HG02763 (cell line): ENCODE results near the gene USP17L26.
"Not testable (repeated sequence)": the region's sequence is repeated elsewhere in the genome, so short reads cannot be mapped to it uniquely, and the experiment has no call there.

ENCODE experiments used
- ATAC-seq: cut with Tn5 transposase; IDR thresholded peaks from one replicate; pipeline ENCODE4 v1.9.1; 2021; ENCODE audit warnings: mild to moderate bottlenecking, moderate library complexity; ENCODE audit not compliant: unreplicated experiment

USP17L26 gene, protein sequence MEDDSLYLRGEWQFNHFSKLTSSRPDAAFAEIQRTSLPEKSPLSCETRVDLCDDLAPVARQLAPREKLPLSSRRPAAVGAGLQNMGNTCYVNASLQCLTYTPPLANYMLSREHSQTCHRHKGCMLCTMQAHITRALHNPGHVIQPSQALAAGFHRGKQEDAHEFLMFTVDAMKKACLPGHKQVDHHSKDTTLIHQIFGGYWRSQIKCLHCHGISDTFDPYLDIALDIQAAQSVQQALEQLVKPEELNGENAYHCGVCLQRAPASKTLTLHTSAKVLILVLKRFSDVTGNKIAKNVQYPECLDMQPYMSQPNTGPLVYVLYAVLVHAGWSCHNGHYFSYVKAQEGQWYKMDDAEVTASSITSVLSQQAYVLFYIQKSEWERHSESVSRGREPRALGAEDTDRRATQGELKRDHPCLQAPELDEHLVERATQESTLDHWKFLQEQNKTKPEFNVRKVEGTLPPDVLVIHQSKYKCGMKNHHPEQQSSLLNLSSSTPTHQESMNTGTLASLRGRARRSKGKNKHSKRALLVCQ

DNA sequence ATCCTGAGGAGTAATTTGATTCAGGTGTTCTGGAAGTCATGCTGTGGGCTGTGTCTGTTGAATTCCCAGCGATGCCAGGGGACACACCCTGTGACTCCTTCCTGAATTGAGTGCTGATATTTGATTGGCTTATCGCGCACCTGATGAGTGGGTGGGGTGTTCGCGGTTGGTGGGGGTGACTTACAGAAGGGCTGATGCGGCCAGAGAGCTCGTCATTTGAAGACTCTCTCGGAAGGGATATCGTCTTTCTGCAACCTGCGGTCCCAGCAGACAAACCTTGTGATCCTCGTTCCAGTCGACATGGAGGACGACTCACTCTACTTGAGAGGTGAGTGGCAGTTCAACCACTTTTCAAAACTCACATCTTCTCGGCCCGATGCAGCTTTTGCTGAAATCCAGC is at the start of gene USP17L26:
Gene USP17L26, plus strand, starts transcription at position 301 of the 400 bp plus-strand sequence. Its CDS starts 0 bp downstream, at position 301.
- not testable (repeated sequence) for ATAC-seq

DNA sequence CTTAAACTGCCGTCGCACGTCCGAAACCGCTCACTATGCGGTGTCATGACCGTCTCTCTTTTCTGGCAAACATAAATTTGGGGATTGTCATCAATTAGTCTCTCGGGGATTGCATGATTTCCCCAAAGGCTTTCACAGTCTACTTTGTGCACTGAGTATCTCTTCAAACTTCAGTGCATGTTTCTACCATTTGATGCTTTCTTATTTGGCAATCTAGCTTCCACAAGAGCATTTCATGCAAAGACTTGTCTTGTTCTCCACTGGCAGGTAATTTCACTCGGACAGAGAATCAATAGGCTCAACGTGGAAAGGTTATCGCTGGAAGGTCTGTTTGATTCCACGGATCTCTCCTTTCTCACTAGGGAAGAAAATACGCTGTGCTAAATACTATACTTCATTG is 10.3 kb upstream of the USP17L26 start:
- ATAC-seq: not testable (repeated sequence)

DNA sequence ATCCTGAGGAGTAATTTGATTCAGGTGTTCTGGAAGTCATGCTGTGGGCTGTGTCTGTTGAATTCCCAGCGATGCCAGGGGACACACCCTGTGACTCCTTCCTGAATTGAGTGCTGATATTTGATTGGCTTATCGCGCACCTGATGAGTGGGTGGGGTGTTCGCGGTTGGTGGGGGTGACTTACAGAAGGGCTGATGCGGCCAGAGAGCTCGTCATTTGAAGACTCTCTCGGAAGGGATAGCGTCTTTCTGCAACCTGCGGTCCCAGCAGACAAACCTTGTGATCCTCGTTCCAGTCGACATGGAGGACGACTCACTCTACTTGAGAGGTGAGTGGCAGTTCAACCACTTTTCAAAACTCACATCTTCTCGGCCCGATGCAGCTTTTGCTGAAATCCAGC is 9.6 kb upstream of the USP17L26 start, which contains the start of gene USP17L24:
Gene USP17L24, plus strand, starts transcription at position 301 of the 400 bp plus-strand sequence. Its CDS starts 0 bp downstream, at position 301.
- ATAC-seq: not testable (repeated sequence)

DNA sequence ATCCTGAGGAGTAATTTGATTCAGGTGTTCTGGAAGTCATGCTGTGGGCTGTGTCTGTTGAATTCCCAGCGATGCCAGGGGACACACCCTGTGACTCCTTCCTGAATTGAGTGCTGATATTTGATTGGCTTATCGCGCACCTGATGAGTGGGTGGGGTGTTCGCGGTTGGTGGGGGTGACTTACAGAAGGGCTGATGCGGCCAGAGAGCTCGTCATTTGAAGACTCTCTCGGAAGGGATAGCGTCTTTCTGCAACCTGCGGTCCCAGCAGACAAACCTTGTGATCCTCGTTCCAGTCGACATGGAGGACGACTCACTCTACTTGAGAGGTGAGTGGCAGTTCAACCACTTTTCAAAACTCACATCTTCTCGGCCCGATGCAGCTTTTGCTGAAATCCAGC is 4.8 kb upstream of the USP17L26 start, which contains the start of gene USP17L25:
Gene USP17L25, plus strand, starts transcription at position 301 of the 400 bp plus-strand sequence. Its CDS starts 0 bp downstream, at position 301.
- ATAC-seq: not testable (repeated sequence)

DNA sequence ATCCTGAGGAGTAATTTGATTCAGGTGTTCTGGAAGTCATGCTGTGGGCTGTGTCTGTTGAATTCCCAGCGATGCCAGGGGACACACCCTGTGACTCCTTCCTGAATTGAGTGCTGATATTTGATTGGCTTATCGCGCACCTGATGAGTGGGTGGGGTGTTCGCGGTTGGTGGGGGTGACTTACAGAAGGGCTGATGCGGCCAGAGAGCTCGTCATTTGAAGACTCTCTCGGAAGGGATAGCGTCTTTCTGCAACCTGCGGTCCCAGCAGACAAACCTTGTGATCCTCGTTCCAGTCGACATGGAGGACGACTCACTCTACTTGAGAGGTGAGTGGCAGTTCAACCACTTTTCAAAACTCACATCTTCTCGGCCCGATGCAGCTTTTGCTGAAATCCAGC is 4.6 kb downstream of the USP17L26 start, which contains the start of gene USP17L5:
Gene USP17L5, plus strand, starts transcription at position 301 of the 400 bp plus-strand sequence. Its CDS starts 0 bp downstream, at position 301.
- ATAC-seq: not testable (repeated sequence)

DNA sequence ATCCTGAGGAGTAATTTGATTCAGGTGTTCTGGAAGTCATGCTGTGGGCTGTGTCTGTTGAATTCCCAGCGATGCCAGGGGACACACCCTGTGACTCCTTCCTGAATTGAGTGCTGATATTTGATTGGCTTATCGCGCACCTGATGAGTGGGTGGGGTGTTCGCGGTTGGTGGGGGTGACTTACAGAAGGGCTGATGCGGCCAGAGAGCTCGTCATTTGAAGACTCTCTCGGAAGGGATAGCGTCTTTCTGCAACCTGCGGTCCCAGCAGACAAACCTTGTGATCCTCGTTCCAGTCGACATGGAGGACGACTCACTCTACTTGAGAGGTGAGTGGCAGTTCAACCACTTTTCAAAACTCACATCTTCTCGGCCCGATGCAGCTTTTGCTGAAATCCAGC is 9.4 kb downstream of the USP17L26 start, which contains the start of gene USP17L27:
Gene USP17L27, plus strand, starts transcription at position 301 of the 400 bp plus-strand sequence. Its CDS starts 0 bp downstream, at position 301.
- ATAC-seq: not testable (repeated sequence)

DNA sequence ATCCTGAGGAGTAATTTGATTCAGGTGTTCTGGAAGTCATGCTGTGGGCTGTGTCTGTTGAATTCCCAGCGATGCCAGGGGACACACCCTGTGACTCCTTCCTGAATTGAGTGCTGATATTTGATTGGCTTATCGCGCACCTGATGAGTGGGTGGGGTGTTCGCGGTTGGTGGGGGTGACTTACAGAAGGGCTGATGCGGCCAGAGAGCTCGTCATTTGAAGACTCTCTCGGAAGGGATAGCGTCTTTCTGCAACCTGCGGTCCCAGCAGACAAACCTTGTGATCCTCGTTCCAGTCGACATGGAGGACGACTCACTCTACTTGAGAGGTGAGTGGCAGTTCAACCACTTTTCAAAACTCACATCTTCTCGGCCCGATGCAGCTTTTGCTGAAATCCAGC is 14.1 kb downstream of the USP17L26 start, which contains the start of gene USP17L28:
Gene USP17L28, plus strand, starts transcription at position 301 of the 400 bp plus-strand sequence. Its CDS starts 0 bp downstream, at position 301.
- ATAC-seq: not testable (repeated sequence)

DNA sequence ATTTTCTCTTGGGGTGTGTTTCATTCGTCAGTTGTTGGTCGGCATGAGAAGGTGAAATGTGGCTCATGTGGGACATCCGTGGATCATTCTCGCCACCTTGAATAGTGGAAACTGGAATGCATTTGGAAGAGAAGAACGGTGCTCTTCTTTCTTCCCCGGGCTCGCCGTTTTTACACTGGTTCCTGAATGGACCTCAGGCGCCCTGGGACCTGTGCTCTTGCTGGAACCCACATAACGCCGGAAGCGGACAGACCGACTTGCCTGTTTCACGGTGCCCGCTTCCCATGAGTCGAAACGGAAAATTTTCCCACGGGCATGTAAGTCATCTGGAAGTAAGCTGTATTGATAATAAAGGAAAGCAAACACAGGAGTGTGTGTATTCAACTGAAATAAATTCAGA is 16.4 kb downstream of the USP17L26 start:
- not testable (repeated sequence) for ATAC-seq

DNA sequence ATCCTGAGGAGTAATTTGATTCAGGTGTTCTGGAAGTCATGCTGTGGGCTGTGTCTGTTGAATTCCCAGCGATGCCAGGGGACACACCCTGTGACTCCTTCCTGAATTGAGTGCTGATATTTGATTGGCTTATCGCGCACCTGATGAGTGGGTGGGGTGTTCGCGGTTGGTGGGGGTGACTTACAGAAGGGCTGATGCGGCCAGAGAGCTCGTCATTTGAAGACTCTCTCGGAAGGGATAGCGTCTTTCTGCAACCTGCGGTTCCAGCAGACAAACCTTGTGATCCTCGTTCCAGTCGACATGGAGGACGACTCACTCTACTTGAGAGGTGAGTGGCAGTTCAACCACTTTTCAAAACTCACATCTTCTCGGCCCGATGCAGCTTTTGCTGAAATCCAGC is 18.9 kb downstream of the USP17L26 start, which contains the start of gene USP17L29:
Gene USP17L29, plus strand, starts transcription at position 301 of the 400 bp plus-strand sequence. Its CDS starts 0 bp downstream, at position 301.
- ATAC-seq: not testable (repeated sequence)

DNA sequence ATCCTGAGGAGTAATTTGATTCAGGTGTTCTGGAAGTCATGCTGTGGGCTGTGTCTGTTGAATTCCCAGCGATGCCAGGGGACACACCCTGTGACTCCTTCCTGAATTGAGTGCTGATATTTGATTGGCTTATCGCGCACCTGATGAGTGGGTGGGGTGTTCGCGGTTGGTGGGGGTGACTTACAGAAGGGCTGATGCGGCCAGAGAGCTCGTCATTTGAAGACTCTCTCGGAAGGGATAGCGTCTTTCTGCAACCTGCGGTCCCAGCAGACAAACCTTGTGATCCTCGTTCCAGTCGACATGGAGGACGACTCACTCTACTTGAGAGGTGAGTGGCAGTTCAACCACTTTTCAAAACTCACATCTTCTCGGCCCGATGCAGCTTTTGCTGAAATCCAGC is 28.4 kb downstream of the USP17L26 start, which contains the start of gene USP17L30:
Gene USP17L30, plus strand, starts transcription at position 301 of the 400 bp plus-strand sequence. Its CDS starts 0 bp downstream, at position 301.
- ATAC-seq: not testable (repeated sequence)

DNA sequence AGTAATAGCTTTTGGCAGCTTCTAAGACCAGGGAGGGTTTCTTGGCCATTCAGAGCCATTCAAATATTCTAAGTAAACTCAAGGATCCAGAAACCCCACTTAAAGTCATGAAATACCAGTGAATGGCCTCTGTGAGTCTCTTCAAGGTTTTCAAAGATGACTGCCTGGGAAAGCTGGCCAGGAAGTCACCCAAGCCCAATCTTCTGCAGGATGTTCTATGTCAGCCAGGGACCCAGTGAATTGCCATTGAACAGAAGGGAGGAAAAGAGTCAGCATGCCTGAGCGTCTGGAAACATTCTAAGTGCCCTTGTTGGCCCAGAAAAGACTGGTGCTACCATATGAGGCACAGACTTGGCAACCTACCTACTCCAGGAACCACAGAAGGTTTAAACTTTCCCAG is 45.4 kb downstream of the USP17L26 start:
- not testable (repeated sequence) for ATAC-seq

DNA sequence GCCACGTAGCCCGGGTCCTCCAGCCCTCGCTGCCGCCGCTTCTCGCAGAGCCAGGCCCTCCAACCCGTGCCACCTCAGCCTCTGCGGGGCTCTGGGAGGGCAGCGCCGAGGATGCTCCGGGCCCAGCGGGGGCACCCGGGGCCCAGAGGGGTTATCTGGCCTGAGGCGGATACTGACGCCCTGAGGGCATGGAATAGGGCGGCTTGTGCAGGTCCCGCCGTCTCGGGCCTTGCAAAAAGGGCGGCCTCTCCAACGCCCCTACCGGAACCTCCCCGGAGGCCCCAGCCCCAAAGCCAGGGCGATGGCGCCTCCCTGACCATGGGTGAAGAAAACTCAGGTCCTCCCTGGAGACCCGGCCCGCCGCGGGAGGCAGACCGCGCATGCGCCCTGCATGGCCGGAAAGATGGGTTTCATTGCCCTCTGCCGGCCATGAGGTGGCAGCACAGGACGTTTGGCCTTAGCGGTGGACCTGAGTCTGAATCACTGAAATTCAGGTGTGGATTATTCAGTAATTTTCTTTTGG is 46.6 kb downstream of the USP17L26 start:
- ATAC-seq: not testable (repeated sequence)

DNA sequence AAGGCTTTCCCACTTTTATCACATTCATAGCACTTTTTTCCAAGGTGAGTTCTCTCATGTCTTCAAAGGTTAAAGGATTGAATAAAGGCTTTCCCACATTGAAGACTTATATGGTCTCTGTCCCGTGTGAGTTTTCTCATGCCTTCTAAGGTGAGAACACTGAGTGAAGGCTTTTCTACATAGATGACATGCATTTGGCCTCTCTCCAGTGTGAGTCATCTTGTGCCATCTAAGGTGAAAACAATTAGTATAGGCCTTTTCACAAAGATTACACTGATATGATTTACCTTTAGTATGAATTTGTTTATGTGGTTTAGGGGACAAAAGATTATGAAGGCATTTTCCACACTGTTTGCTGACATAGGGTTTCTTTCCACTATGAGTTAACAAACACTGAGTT is 49.7 kb downstream of the USP17L26 start:
- no peak for ATAC-seq
